Measurements from ENCODE around the gene MAP7D1.

MAP7D1 gene

DNA sequence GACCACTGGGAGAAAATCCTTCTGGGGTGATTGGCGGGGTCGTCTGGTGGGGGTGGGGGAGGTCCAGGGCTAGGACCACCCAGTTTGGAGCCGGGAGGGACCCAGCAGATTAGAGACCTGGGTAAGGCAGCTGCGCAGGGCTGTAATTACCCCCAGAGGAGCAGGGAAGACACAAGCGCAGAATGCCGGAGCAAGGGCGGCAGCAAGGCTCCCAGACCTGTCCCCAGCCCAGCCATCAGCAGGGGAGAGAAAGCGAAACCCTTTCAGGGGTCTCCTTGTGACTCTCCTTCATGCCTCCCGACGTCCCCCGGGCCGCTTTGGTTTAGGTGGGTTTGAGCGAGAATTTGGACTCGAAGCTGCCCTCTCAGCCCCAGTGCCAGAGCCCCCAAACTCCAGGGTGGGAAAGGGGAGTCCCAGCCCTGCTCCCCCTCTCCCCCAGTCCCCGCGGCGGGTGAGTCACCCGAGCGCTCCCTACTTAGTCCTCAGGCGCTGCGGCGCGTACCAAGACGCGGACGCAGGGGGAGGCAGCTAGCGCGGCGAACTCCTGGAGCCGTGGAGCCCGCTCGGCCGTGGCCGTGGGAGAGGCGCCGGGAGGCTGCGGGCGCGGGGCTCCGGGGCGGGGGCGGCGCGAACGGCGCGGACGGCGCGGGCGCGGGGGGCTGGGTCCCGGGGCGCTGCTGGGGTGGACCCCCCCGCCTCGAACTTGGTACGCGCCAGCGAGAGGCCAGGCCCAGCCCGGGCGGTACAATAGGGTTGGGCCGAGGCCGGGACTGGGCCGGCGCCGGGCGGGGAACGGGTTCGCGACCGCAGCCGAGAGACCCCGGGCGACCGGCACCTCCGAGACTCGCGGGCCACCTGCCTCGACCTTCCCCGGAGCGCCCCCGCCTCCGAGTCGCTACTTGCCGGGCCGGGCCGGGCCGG lies at the start of gene MAP7D1:
TSS of gene MAP7D1 (plus strand) at position 753 of the 921 bp plus-strand sequence. CDS start 258 bp downstream, outside the sequence.
- peak; percentile 69 for DNase-seq

GRCh38 chr1:36106269-36106668 lies 49.7 kb upstream of the MAP7D1 start:
- no peak for DNase-seq

DNA sequence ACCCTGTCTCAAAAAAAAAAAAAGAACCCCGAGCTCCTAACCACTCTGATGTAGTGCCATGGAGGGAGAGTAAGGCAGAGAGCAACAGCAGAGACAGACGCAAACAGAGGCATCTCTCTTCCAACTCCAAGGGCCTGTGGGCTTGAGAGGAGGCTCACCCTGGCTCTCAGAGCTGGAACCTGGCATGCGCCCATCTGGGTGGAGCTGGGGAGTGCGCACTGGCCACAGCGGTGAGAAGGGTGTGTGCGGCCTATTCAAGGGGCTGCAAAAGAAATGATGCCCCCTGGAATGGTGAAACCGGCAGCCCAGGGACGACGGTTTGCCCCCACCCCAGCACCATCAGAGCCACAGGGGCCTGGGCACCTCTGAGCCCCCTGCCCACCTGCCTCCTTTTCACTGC lies 48.6 kb upstream of the MAP7D1 start:
- DNase-seq, result no peak

DNA sequence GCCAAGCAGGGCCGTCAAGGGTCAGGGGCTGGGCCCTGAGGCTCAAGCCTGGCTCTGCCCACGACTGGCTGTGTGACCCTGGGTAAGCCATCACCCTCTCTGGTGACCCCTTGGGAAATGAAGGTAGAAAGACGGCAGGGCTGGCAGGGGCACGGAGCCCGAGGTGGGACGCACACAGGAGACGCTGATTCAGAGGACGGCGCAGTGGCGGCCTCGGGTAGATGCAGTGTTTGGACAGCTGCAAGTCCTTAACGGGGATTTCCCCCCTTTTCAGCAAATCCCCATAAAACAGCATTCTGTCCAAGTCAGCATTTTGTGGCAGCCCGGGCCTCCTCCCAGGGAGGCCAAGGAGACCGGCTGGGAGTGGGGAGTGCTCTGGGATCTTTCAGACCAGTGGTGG lies 47.6 kb upstream of the MAP7D1 start:
- no peak for DNase-seq

GRCh38 chr1:36109041-36109679 lies 46.8 kb upstream of the MAP7D1 start:
- DNase-seq, result no peak

GRCh38 chr1:36111151-36111550 lies 44.8 kb upstream of the MAP7D1 start:
- no peak for DNase-seq

GRCh38 chr1:36112823-36113222 lies 43.1 kb upstream of the MAP7D1 start:
- no peak for DNase-seq

GRCh38 chr1:36114371-36114770 lies 41.6 kb upstream of the MAP7D1 start:
- no peak for DNase-seq

DNA sequence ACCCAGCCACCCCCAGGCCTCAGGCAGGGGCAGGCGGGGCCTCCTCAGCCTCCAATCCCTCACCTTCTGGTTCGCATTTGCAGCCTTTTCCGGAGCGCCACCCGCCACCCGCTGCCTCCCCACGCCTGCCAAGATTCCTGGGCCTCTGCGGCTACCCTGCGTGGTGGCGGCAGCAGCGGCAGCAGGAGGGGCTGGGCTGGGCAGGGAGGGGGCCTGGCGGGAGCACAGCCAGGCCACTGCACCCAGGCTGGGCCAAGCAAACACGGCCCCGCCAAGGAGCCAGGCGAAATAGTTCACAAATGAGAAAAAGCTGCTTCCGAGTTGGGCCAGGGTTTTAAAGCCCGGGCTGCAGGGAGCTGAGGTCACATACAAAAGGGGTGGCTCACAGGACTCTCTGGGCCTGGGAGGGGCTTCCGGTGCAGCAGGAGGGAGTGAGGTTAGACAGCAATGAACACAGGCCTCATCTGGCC lies 40.7 kb upstream of the MAP7D1 start:
- DNase-seq, result no peak

- DNase-seq, result no peak
Measured at GRCh38 chr1:36115931-36116330, 40.0 kb upstream of the MAP7D1 start.

DNA sequence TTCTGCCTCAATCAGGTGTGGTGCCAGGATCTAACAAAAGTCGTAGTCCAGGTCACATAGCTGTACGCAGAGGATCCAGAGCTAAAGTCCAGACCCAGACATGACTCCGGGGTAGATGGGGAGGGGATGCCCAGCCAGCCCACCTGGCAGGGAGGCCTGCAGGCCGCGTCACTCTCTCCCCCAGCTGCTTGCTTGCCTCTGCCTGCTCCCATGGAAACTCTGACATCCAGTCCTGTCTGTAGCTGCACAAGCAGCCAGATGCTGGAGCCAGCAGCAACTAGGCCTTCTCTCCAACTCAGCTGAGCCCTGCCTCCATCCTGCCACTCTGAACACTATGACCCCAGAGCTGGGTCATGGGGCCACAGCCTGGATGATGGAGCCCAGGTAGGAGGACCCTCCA lies 39.1 kb upstream of the MAP7D1 start:
- DNase-seq, result no peak

DNA sequence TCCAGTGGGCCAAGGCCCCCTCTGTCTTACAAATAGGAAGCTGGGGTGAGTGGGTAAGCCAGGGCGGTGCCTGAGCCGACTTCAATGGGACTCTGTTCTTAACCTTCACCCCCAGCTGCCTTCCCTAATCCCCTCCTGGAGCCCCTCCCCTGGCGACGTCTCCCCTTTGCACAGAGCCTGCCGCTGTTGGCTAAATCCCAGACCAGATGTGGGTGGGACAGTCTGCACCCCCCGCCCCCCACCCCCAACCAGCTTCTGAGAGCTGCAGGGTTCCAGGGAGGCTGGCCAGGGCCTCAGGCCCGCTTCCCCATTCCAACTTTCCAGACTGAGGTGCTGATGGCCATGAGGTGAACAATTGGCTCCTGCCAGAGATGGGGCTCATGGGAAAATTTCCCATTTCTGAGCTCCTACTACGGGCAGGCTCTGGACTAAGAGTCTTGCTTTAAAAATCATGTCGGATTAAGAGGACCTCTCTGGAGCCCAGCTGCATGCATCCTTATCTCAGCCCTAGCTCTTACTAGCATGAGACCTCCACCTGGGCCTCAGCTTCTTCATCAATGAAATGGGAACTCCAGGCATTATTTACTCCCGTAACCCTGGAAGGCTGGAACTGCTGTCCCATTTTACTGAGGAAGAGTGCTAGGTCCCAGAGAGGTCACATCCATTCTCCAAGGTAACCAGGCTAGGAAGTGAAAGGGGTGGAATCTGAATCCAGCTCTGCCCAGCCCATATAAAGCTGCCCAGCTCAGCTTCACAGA lies 37.3 kb upstream of the MAP7D1 start:
- no peak for DNase-seq

DNA sequence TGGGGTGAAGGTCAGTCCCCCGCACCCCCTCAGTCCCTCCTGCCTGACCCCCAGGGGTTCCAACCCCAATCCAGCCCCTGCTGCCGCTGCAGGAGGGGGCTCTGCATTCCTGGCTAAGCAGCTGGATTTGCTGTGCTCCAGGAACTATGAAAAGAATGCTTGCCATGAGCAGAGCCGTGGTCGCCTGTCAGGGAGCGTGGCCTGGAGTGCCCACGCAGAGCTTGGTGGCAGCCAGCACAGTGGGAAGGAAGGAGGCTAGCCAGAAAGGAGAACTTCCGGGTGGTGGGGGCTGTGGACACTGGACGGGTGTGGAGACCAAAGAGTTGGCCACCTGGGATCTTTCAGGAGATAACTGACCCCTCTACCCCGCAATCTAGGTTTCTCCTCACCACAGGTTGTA lies 36.5 kb upstream of the MAP7D1 start:
- DNase-seq, result no peak

DNA sequence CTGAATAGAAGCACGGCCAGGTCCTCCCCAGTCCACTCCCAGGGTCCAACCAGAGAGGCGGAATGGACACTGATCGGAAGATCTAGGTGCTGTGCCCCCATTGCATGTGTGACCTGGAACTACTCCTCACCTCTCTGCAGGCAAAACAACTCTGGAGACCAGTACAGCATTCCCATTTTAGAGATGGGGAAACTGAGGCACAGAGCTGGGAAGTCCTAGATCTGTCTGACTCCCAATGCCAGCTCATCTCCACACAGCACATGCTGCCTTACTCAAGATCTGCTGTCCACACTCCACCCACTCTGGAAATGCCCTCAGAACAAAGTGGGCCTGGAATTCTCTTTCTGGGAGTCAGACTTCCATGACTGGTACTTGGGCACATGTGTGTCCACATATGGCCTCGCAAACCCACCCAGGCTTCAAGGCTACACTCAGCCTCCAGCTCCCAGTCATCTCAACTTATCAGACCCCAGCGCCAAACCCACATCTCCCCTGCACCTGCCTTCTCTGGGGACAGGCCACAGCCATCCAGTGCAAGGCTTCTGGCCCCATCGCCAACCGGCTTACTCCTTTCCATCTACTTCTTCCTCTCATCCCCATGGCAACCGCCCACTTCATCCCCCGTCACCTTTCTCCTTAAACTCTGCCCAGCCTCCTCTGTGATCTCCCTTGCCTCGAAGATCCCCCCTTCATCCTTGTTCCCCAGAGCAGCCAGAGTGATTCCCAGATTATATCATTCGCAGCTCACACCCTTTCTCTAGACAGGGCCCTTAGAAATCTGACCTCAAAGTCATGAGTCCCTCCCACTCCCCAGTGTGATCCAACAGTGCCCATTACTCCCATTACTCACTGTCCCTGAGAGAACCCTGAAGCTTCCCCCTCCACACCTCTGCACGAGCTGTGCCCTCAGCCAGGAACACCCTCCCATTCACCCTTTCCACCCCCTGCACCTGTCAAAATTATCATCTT lies 33.6 kb upstream of the MAP7D1 start:
- DNase-seq, result no peak

DNA sequence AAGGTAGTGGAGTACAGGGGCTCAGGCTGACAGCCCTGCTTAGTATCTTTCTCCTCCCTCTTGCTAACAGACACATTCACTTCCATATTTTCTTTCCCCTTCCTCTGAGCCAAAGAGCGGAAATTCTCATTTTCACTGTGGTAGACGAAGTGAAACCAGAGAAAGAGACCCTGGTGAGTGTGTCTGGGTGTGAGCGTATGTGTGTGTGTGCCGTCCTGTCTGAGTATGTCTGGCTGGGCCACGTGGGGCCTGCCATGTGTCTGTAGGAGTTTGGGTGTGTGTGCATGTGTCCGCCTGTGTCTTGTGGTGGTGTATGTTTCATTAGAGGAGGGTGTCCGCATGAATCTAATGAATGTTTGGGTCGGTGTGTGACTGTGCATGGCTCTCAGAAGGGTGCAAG lies 32.6 kb upstream of the MAP7D1 start:
- no peak for DNase-seq

DNA sequence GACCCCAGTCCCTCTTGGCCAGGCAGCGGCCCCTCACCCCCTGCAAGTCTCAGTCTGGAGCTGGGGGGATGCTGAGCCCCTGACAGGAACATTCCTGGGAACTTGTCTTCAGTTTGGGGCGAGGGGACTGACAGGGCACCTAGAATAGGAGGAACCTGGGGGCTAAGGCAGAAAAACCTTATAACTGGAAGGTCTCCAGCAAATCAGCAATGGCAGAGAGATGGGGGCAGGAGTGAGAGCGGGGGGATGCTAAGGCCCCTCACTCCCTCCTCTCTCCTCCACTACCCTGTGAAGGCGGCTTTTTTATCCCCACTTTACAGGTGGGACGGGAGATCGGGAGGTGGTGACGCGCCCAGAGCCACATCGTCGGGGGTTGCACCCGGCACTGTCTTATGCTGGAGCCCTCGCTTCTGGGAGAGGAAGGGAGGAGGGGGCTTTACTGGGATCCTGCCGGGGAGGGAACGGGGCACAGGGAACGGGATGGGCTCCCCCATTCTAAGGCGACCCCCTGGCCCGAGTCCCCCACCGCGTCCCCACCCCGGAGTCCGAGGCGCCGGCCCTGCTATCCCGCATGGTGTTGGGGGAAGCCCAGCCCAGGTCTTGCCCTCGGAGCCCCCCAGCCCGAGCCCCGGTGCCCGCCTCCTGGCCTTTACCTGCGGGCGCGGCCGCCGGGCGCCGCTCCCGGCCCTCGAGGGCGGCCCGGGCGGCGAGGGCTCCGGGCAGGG lies 31.4 kb upstream of the MAP7D1 start:
- no peak for DNase-seq

GRCh38 chr1:36125129-36125991 lies 30.6 kb upstream of the MAP7D1 start, which contains the start of gene COL8A2:
Gene COL8A2, minus strand, starts transcription at chr1:36125222. Its CDS starts 24,980 bp downstream, at chr1:36100242.
- DNase-seq, result no peak

- DNase-seq, result no peak
Measured at GRCh38 chr1:36126005-36126716, 29.8 kb upstream of the MAP7D1 start.

DNA sequence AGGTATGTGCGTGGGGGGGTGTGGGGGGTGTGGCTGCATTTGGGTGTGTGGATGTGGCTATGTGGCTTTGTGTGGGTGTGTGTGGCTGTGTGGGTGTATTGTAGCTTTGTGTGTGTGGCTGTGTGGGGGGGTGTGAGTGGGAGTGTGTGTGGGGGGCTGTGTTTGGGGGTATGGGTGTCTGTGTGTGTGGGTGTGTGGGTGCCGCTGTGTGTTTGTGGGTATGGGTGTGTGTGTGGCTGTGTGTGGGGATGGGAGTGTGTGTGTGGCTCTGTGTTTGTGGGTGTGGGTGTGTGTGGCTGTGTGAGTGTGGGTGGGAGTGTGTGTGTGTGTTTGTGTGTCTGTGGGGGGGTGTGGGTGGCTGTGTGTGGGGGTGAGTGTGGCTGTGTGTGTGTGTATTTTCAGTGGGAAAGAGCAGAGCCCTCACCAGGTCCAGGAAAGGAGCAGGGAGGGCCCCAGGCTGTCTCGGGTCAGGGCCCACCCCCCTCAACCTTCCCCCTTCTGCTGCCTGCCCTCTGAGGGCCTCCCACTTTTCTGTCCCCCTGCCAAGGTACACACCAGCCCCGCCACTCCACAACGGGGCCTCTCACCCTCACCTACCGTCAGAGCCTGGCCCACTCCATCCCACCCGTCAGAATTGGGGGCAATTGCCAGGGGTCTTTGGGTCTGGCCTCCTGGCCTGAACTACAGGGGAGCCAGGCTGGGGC lies 29.0 kb upstream of the MAP7D1 start:
- DNase-seq, result no peak

Measured in activated T-cell treated with anti-CD3 and anti-CD28 coated beads for 4 hours (primary cell).